ENCODE data around the gene LIN7C.

The LIN7C gene

DNA sequence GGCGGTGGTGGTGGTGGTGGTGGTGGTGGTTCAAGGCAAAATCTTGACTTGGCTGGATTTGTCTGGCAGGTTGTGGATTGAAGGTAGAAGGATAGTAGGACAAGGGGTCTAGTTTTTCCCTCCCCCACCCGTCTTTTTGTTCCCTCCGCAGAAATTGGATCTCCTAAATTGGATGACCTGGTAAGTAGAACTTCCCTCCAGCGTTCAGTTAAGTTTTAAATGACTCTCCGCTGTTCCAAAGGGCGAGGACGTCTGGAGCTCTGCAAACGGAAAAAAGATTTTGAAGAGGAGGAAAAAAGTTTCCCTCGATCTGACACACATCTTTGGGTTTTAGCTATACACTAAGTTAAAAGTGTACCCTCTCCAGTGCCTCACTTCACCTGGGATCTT is 33.6 kb downstream of the LIN7C start:
- no peak overlapping the region for H3K4me3 ChIP-seq (ENCODE audit: low read length)
- DNase-seq (ENCODE audit: low read depth, low spot score) = no peak

DNA sequence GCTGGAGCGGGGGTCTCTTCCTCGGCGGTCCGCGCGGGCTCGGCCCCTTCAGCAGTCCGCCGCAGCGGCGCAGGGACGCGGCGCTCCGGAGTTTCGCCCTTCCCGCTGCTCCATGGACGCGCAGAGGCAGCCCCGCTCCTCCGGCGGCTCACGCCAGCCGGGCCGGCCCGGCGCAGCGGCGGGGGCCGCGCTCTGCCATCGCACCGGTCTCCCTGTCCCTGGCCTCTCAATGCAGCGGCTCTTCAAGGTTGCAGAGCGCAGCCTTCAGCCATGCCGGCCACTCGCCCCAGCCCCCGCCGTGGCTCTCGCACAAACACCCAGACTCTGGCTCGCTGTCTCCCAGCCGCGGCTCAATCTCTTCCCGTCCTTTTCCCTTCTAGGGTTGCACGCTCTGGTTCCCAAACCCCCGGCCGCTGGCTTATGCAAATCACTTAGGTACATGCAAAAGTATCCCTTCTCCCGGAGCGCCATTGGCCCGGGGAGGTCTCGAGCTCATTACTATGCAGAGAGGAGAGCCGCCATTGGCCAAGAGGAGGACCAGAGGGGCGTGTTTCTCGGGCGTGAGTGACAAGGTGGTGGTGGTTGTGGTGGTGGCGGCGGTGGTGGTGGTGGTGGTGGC is 34.1 kb downstream of the LIN7C start, which contains the start of gene LGR4:
Gene LGR4, minus strand, starts transcription at position 393 of the 619 bp plus-strand sequence. CDS start 488 bp downstream, outside the sequence.
- H3K4me3 ChIP-seq (ENCODE audit: low read length) = no peak within 1 kb of the TSS
- no peak for DNase-seq (ENCODE audit: low read depth, low spot score)

DNA sequence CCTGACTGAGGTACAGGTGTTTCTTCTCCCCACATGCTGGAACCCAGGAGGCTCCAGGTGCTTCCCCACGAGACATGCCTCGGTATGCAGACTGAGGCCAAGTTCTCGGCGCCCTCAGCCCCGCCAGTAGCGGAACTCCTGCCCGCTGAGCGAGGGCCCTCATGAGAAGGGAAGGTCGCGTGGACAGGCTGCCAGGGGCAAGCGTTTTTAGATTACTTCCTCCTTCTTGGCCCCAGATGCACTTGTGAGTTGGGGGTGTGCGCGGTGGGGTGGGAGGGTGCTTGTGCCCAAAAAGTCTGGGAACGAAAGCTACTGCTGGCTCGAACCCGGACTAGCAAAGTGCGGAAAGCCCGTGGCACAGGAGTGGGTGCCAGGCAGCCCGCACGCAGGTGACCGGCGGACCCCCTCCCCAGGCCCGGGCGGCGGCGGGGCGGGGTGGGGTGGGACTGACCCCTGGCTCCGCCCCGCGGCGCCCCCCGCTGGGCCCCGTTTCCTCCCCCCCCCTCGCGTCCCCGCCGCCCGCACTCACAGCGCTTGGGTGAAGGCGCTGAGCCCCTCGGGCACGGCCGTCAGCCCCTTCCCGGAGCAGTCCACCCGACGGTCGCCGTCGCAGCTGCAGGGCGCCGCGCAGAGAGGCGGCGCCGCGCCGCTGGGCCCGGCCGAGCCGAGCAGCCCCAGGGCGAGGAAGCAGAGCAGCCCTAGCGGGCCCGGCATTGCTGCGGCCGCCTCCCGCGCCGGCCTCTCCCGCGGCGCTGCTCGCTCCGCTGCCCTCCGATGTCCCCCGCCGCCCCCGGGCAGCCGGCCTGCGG is 34.8 kb downstream of the LIN7C start:
- no peak overlapping the region for H3K4me3 ChIP-seq (ENCODE audit: low read length)
- DNase-seq (ENCODE audit: low read depth, low spot score) = no peak

DNA sequence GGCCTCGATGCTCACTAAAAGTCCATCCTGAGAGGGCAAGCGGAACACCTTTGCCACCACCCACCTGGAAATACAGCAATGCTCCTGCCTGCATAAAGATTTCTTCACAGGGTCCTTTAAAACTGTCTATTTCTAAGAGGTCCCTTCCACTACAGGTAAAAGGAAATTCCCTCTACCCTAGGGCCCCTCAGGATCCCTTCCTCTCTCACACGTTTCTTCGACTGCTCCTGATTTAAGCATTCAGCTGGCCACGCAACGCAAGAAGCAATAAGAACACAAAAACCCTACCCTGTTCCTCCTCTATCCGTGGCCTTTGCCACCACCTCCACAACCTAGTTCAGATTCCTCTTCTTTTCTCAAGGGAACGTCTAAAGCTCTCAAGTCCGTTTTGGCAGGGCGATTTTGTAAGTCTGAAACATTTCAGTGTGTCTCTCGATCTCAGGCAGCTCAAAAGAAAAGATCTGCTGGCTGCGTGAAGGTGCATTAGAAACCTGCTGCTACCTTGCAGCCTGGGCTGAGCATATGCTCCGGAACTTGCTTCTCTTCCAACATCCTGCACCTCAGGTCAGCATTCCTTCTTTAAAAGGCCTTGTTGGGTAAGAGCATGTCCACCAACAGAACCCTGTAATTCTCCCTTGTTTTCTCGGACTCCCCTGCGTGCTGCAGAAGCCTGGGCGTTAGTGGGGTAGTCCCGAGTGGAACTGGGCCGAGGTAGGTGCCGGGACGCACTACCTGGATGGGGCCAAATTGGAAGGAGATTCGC is 35.6 kb downstream of the LIN7C start:
- no peak overlapping the region for H3K4me3 ChIP-seq (ENCODE audit: low read length)
- no peak for DNase-seq (ENCODE audit: low read depth, low spot score)

DNA sequence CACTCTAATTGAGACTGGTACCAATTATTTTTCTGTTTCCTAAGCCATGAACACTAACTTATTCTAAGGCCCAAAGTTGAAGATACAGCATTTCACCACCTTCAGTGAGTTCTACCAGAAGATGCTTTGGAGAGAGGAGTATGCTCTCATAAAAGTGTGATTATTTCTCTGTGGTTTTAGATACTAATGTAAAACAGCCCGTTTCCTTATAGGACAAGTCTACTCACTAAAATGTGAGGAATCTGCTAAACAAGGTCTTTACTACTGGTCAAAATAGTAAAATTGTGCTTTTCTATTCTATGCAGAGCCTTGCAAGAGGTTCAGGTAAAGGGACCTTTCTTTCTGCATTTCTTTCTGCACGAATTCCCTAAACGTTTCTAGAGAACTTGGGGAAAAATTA is 36.4 kb downstream of the LIN7C start:
- H3K4me3 ChIP-seq (ENCODE audit: low read length) = no peak overlapping the region
- no peak for DNase-seq (ENCODE audit: low read depth, low spot score)

DNA sequence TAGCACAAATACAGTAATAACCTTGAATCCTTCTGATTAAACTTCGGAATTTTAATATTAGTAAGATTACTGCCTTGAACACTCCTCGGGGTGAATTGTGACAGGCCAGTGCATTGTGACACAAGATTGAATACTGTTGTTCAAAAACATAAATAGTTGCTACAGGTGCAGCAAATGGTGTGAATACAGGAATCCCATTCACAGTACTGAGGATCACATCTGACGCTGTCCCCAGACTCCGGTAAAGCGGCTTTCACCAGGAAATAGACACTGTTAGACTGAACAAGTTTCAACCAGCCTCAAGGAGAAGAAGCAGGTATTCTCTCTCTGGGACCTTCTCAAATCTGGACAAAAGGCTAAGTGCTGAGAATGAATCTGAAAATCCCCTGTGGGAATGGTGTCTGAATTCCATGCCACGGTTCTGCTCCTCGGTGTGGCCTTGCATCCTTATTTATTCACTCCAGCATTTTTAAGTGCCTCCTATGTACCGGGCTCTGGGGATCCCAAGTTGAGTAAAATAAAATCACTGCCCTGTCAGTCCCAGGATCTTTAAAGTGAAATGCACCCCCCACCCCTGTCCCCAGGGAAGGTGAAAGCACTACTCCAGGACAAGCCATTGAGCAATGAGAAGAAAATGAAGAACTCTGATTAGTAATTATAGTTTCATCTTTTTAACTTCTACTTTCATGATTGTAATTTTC is 37.4 kb downstream of the LIN7C start:
- no peak for DNase-seq (ENCODE audit: low read depth, low spot score)
- no peak overlapping the region for H3K4me3 ChIP-seq (ENCODE audit: low read length)

DNA sequence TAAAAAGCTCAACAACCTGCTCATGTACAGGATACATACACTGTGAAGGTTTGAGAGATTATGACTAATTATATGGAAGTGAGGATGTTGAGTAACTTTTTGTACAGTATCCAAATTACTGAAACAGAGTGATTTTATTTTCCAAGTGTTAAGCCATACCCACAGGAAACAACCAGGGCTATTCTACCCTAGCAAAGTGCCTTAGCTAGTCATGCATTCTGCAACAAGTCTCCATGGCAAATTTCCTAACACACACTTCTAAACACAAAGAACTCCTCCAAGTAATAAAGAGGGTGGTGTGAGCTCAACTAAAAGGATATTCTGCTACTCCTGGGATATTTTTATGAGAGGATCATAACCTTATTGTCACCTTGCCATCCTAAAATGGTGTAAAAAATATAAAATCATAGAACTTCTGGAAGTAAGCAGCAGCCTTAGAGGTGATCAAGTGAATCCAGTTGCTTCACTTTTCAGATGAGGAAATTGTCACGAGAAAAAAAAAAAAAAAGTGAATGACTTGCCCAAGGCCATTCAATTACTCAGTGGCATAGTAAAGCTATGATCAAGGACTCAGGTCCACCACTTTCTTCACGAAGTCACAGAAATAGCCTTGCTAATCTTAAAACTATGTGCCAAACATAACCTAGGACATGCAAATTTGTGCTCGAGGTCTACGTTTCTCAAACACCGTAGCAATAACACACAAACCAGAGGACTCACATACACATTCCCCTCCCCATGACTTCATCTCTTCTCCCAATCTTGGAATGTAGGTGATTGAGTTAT is 38.2 kb downstream of the LIN7C start:
- no peak for DNase-seq (ENCODE audit: low read depth, low spot score)
- no peak overlapping the region for H3K4me3 ChIP-seq (ENCODE audit: low read length)

DNA sequence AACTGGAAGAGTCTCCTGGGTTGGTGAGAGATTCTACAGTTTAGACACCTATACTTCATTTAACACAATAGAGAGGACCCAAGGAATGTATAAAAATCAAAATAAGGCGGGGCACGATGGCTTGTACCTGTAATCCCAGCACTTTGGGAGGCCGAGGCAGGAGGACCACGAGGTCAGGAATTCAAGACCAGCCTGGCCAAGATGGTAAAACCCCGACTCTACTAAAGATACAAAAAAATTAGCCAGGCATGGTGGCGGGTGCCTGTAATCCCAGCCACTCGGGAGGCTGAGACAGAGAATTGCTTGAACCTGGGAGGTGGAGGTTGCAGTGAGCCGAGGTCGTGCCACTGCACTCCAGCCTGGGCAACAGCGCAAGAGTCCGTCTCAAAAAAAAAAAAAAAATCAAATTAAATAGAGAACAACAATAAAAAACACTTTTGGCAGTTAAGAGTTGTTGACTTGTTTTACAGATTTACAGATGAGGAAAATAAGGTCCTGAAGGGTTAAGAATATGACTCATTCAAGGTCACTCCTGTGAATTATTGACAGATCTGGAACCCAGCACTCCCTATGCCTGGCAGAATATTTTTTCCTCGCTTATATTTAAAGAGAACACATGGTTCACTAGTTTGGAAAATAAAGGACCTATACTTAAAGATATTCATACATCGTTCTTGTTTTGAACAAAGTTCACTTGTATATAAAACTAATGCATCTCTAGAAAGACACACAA is 39.2 kb downstream of the LIN7C start:
- H3K4me3 ChIP-seq (ENCODE audit: low read length) = no peak overlapping the region
- DNase-seq (ENCODE audit: low read depth, low spot score) = no peak

DNA sequence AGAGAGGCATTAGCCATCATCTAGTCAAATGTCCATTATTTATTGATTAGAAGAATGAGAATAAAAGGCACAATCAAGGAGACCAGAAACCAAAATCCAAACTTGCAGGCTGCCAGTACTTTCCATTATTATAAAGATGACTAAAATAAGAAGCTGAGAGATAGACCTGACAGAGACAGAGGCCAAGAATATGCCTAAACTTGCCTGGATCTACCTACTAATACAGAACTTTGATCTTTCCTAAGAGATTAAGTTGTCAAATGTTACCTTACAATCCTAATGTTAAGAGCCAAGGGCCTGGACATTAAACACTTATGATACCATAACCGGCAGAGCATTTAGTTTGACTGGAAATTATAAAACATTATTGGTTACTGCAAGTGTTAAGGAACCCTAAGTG is 40.2 kb downstream of the LIN7C start:
- no peak overlapping the region for H3K4me3 ChIP-seq (ENCODE audit: low read length)
- DNase-seq (ENCODE audit: low read depth, low spot score) = no peak

DNA sequence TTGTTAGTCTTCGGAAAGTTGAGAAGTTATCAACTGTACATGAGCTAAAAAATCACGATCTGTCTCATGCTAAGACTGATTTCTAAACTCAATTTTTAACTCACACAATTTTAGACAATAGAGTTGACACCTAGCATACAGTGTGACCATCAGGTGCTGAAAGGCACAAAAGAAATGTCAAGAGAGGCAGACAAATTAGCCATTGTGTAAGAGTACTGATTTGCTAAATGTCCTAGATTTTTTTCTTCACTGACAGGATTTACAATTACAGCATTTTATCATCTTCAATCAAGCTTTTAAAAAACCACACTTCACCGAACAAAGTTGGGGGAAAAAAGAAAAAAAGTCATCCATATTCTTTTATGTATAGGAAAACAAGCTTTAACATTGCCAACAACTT is 40.9 kb downstream of the LIN7C start:
- DNase-seq (ENCODE audit: low read depth, low spot score) = no peak
- no peak overlapping the region for H3K4me3 ChIP-seq (ENCODE audit: low read length)

DNA sequence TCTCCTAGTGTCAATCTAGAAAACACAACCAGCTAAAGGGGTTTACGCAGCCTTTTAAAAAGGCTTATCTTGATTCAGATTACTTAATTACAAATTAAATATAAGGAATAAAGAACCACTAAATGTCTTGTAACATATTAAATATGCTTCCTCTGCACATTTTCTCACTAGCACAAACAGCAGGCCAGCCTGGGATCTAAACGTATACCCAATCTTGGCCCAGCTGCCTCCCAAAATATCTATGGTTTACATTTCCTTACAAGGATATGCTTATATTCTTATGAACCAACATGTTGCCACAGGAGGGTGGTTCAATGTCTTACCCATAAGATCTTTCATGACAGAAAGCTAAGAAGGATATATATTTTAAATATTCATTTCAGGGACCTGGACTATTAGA is 41.7 kb downstream of the LIN7C start:
- no peak for DNase-seq (ENCODE audit: low read depth, low spot score)
- no peak overlapping the region for H3K4me3 ChIP-seq (ENCODE audit: low read length)

DNA sequence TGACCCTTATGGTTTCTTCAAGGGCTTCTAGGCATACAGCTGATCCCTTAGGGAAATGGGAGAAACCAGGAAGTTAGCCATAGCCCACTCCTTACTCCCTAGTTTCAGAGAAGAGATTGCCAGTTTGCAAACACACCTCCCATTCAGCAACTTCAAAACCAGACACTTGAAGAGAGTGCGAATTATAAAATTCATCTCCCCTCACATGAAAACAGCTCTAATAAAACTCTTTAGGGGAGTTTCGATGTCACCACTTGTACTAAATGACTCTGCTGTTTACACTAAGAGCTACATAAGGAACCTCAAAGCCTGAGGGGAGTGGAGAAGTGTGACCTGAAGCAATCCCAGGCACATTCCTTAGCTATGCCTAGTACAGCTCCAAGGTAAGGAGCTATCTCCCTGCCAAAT is 42.3 kb downstream of the LIN7C start:
- no peak overlapping the region for H3K4me3 ChIP-seq (ENCODE audit: low read length)
- no peak for DNase-seq (ENCODE audit: low read depth, low spot score)

DNA sequence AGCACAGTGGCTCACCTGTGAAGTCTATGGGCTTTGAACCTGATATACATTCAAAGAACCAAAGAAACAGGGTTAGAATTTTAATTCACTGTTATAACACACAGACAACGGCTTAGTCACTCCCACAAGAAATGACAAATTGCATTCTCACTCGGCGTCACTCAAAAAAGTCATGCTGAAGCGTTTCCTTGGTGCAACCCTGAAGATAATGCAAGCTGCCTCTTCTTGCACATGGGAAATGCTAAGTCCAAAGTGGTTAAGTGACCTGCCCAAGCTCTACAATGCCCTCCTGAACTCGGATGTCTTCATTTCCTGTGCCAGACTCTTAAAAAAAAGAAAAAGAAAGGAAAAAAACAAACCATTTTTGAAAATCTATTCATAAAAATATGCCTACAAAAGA is 44.0 kb downstream of the LIN7C start:
- DNase-seq (ENCODE audit: low read depth, low spot score) = no peak

DNA sequence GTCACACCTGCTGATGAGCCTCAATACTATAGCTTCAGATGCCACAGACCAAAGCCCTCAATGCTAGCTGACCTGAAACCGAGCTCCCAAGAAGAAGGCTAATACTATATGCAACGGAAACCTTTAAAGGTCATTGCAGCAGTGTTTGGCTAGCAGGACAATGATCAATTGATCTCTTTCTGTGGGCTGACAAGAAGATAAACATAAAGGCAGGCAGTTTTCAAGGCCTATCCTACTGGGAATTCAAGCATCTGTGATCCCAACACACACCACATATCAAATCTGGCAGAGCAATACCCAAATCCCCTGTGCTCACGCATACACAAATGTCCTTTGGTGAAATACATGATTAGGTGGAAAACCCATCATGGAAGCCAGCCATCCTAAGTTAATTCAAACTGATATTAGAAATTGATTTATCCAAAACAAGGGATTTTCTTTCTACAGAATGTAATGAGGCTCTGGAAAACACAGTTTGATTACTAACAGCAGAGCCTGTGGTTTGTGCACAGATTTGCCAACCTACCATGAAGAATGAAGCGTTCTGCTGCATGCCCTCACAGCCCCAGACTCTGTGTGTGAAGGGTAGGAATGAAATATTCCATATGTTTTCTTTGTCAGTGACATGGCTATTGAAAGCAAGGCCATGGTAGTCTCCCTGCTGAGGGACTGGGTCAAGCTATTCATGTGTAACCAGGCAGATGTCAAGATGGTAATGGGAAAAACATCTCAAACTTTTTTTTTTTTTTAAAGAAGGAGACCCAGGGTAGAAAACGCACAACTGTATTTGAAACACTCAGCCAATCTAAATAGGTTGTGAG is 46.2 kb downstream of the LIN7C start:
- no peak overlapping the region for H3K4me3 ChIP-seq (ENCODE audit: low read length)

More for the DNA sequence above, 44.0 kb downstream of the LIN7C start:
- H3K4me3 ChIP-seq (ENCODE audit: low read length) = no peak overlapping the region

DNA sequence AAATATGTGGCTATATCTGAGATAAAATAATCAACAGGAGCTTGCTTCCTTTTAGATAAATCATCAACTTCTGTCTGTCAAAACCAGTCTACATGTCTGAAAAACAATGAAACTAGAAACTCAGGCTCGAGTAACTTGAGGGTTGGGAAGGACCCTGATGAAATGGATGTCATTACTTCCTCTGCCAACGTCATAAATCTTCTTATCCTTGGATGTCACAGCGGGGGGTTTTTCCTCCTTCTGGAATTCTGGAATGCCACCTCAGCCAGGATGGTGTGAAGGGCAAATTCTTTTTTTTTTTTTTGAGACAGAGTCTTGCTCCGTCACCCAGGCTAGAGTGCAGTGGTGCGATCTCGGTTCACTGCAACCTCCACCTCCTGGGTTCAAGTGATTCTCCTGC is 47.4 kb downstream of the LIN7C start:
- no peak for DNase-seq (ENCODE audit: low read depth, low spot score)

More for the DNA sequence above, 46.2 kb downstream of the LIN7C start:
- no peak for DNase-seq (ENCODE audit: low read depth, low spot score)

DNA sequence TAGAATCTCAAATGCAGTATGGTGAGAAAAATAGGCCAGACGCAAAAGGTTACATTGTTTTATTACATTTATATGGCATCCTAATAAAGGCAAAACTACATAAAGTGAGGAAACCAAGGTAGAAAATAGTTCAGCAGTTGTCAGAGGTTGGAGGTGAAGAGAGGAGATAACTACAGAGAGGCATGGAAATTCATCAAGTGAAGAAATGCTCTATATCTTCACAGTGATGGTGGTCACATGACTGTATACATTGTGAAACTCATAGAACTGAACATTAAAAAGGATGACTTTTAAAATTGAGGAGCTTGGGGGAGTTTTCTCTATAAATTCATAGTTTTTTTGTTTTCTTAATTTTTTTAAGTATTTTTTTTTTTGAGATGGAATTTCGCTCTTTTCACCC is 48.4 kb downstream of the LIN7C start:
- no peak overlapping the region for H3K4me3 ChIP-seq (ENCODE audit: low read length)
- DNase-seq (ENCODE audit: low read depth, low spot score) = no peak

More for the DNA sequence above, 47.4 kb downstream of the LIN7C start:
- H3K4me3 ChIP-seq (ENCODE audit: low read length) = no peak overlapping the region

DNA sequence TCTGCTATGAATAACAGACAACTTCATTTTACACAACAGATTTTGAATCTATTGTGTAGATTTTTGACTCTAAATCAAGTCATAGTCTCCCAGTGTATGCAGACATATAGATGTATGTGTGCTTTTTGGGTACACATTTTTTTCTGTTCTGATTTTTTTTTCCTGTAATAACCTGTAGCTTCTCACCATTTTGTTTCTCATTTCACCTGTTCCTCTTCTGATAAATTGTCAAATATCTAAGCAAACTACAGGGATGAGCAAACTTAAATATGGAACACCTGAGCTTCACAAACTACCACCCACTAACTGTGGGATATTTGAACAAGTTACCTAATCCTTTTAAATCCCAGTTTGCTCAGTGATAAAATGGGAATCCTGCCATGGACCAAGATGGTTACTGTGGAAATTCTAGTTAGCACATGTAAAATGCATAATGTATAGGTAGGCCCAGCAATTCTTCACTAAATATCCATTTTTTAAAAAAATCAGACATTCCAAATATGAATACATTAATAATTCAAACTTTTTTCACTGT is 49.7 kb downstream of the LIN7C start:
- no peak overlapping the region for H3K4me3 ChIP-seq (ENCODE audit: low read length)
- no peak for DNase-seq (ENCODE audit: low read depth, low spot score)

Data from Jurkat, Clone E6-1 (cell line).